T-cell (primary cell): Measurements from ENCODE around the gene LCN6. TPM values are rescaled to one million over a fixed set of nuclear protein-coding genes. Genes with fewer than 3 reads are reported as not detected.

ENCODE experiments used
- ATAC-seq, 4 experiments: fragments of 200-7000 bp in 3 of 4; fragments of 150-1000 bp in 1 of 4; cut with Tn5 transposase; replicated peaks in 1 of 4; 1 replicate in 3 of 4; 2 replicates in 1 of 4; pipeline ENCODE4 v1.10.0; 2021; ENCODE audit warnings: moderate library complexity in 3 of 4, mild to moderate bottlenecking in 2 of 4, moderate number of reproducible peaks in 1 of 4
- CTCF ChIA-PET, 2 donors: fragments of 300-600 bp; sonication (Branson Sonifier 250); formaldehyde crosslinking; loops; one replicate each; lab custom pipeline; 2022; ENCODE audit warnings: antibody characterized with exemption in 2 of 2; lab: Charles Lee
- POLR2A ChIA-PET, 2 donors: fragments of 300-600 bp; sonication (Branson Sonifier 250); formaldehyde crosslinking; loops; one replicate each; lab custom pipeline; 2022; ENCODE audit warnings: antibody characterized with exemption in 2 of 2; lab: Charles Lee
- DNase-seq, 35 experiments: peaks; one replicate each; pipeline versions ENCODE4 v3.0.0 to v3.0.0-alpha.2; 2013 to 2023
- H3K27ac ChIP-seq: one replicate; pipeline ENCODE4 v1.5.1; 2013; ENCODE audit warnings: low read length
- H3K27me3 ChIP-seq, 2 experiments: replicated peaks in 1 of 2; 1 replicate in 1 of 2; 2 replicates in 1 of 2; pipeline versions ENCODE4 v1.6.1 to v1.7.0; 2013; ENCODE audit warnings: low read length in 1 of 2, mixed read lengths in 1 of 2; ENCODE audit not compliant: control insufficient read depth in 2 of 2, insufficient read depth in 2 of 2; ENCODE audit errors: extremely low read depth in 1 of 2
- H3K36me3 ChIP-seq, 2 donors: 1 replicate in 1 of 2; 2 replicates in 1 of 2; pipeline versions ENCODE4 v1.6.1 to v1.7.0; 2013; ENCODE audit warnings: low read length in 1 of 2; ENCODE audit not compliant: control insufficient read depth in 2 of 2, insufficient read depth in 1 of 2; ENCODE audit errors: extremely low read depth in 1 of 2
- H3K4me1 ChIP-seq, 2 experiments: 1 replicate in 1 of 2; 2 replicates in 1 of 2; pipeline versions ENCODE4 v1.6.1 to v1.7.0; 2013; ENCODE audit warnings: low read length in 2 of 2, mixed read lengths in 1 of 2; ENCODE audit not compliant: insufficient read depth in 2 of 2, control insufficient read depth in 1 of 2; ENCODE audit errors: extremely low read depth in 1 of 2
- H3K4me3 ChIP-seq, 2 donors: 1 replicate in 1 of 2; 2 replicates in 1 of 2; pipeline versions ENCODE4 v1.5.1 to v1.7.0; 2013; ENCODE audit warnings: mild to moderate bottlenecking in 2 of 2, low read length in 1 of 2, moderate library complexity in 1 of 2; ENCODE audit not compliant: control insufficient read depth in 1 of 2; ENCODE audit errors: extremely low read depth in 1 of 2
- H3K9me3 ChIP-seq: 2 replicates; pipeline ENCODE4 v1.7.0; 2013
- H3K27ac Mint-ChIP-seq, 2 donors: one replicate each; pipeline ENCODE4 v1.8.0; 2020 to 2021; ENCODE audit warnings: mild to moderate bottlenecking in 2 of 2, mixed read lengths in 2 of 2
- H3K27me3 Mint-ChIP-seq, 2 donors: one replicate each; pipeline ENCODE4 v1.8.0; 2021 to 2022; ENCODE audit warnings: mixed read lengths in 2 of 2
- H3K36me3 Mint-ChIP-seq: one replicate; pipeline ENCODE4 v1.8.0; 2021; ENCODE audit warnings: mixed read lengths
- H3K4me1 Mint-ChIP-seq, 3 donors: one replicate each; pipeline ENCODE4 v1.8.0; 2020 to 2022; ENCODE audit warnings: mixed read lengths in 3 of 3, mild to moderate bottlenecking in 1 of 3
- H3K4me3 Mint-ChIP-seq, 3 donors: one replicate each; pipeline ENCODE4 v1.8.0; 2020 to 2022; ENCODE audit warnings: mild to moderate bottlenecking in 3 of 3, mixed read lengths in 3 of 3, moderate library complexity in 3 of 3
- H3K9me3 Mint-ChIP-seq, 3 donors: one replicate each; pipeline ENCODE4 v1.8.0; 2020 to 2022; ENCODE audit warnings: mixed read lengths in 3 of 3
- WGBS: methylation state at CpG from one replicate; pipeline ENCODE4 v1.1.5; 2013; ENCODE audit warnings: missing lambda C conversion rate; ENCODE audit not compliant: insufficient coverage; 5-methylcytosine and 5-hydroxymethylcytosine counted together
- total RNA-seq, 35 experiments: library from RNA in 6 of 35; stranded (reverse) in 6 of 35; fragments of 120-200 nt in 1 of 35; gene quantifications; one replicate each; pipeline versions ENCODE4 v1.2.1 to v1.2.4 and lab custom pipeline; 2013 to 2026

LCN6 gene
- total RNA-seq, 5 donors from 2014 or later (not counting 1 experiment from before 2014, with no cell fraction given), result not detected

- peaks cover 0 to 21% of the 10 kb centered on the region in 2 experiments for H3K27me3 ChIP-seq
- H3K9me3 Mint-ChIP-seq, result no peaks in the 10 kb centered on the region
- ATAC-seq (no peak), DNase-seq (no peak)
- H3K4me3 Mint-ChIP-seq, result no peak overlapping the region
- ChIA-PET CTCF (no interaction called here), POLR2A (interaction anchor here in 1 of 2 donors (0.6 kb wide), 1 partner anchor 149 kb away, joined by 4 read pairs; no protein-coding TSS in a partner anchor)
- H3K36me3 ChIP-seq, result peaks cover 25 to 38% of the 10 kb centered on the region in 2 donors
- peaks cover 13% of the 10 kb centered on the region for H3K36me3 Mint-ChIP-seq
- H3K27ac ChIP-seq, result no peak overlapping the region
- H3K27ac Mint-ChIP-seq, result no peak overlapping the region
- WGBS, result 90% methylated on average over 8 of the region's 20 CpGs
- H3K27me3 Mint-ChIP-seq, result peaks cover 5 to 12% of the 10 kb centered on the region in 2 donors
- no peaks in the 10 kb centered on the region for H3K9me3 ChIP-seq
- H3K4me1 Mint-ChIP-seq, result peaks cover 12 to 21% (median 13%) of the 10 kb centered on the region in 3 donors
- peaks cover 0 to 19% of the 10 kb centered on the region in 2 experiments for H3K4me1 ChIP-seq
- H3K4me3 ChIP-seq, result no peak overlapping the region
Measured at GRCh38 chr9:136720251-136720897, 28.0 kb downstream of the LCN6 start.

- DNase-seq, result peak in 6 of 35 experiments; percentile 8 to 51 (median 16)
- 53% methylated on average over 19 of the region's 24 CpGs for WGBS
Measured at GRCh38 chr9:136719195-136719880, 29.0 kb downstream of the LCN6 start.

DNA sequence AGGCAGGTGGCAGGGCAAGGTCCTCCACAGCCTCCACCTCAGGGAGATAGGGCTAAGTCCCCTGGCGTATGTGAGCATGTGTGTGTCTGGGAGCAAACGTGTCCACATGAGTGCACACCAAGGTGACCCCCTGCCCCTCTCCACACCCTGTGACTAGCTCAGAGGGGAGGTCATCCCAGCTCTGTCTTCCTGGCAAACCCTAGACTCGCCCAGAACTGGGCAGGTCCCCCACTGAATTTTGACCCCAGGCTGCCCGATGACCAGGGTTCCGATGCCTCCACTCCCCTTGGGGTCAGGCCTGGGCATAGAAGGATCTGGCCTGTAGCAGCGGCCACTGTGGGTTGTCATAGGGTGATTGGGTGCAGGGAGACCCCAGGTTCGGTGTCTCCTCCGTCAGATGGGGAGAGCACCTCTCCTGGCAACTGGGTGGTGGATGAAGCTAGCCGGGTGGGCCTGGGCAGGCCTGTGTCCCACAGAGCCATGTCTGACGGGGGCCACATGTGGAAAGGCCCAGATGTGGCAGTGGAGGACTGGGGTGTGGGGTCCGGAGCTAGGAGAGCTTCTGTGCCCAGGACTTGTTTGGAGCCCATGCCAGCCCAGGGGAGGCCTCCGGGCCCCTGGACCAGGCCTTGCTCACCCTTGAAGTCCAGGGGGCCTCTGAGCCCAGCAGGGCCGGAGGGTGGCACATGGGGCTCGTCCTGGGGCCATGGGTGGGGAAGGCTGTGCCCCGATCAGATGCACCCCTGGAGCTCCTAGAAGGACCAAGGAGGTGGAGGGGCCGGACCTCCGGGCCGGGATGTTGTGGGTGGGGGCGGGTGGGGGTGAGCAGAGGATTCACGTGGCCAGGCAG lies 29.8 kb downstream of the LCN6 start:
- no peak overlapping the region for H3K4me3 Mint-ChIP-seq
- ATAC-seq, result peak in 1 of 4 experiments; percentile 6
- Histone ChIP-seq H3K36me3 (peaks cover 12 to 20% of the 10 kb centered on the region in 2 donors), H3K27ac (no peak overlapping the region), H3K9me3 (no peaks in the 10 kb centered on the region), H3K4me1 (peaks cover 0 to 15% of the 10 kb centered on the region in 2 experiments), H3K4me3 (no peak overlapping the region), H3K27me3 (peaks cover 0 to 39% of the 10 kb centered on the region in 2 experiments)
- CTCF ChIA-PET, result interaction anchor here in 1 of 2 donors (0.6 kb wide), 1 partner anchor 41 kb away, joined by 3 read pairs; no protein-coding TSS in a partner anchor
- H3K36me3 Mint-ChIP-seq, result peaks cover 5% of the 10 kb centered on the region
- H3K27me3 Mint-ChIP-seq, result peaks cover 5 to 22% of the 10 kb centered on the region in 2 donors
- H3K4me1 Mint-ChIP-seq, result peaks cover 1 to 12% (median 3%) of the 10 kb centered on the region in 3 donors
- POLR2A ChIA-PET, result no interaction called here
- DNase-seq, result no peak
- no peaks in the 10 kb centered on the region for H3K9me3 Mint-ChIP-seq
- H3K27ac Mint-ChIP-seq, result no peak overlapping the region
- WGBS, result 86% methylated on average over 12 of the region's 20 CpGs

More at GRCh38 chr9:136719195-136719880, 29.0 kb downstream of the LCN6 start:
- ChIA-PET CTCF (interaction anchor here in 1 of 2 donors (0.6 kb wide), 1 partner anchor 41 kb away, joined by 3 read pairs; no protein-coding TSS in a partner anchor), POLR2A (no interaction called here)
- H3K9me3 Mint-ChIP-seq, result no peaks in the 10 kb centered on the region
- H3K27ac Mint-ChIP-seq, result no peak overlapping the region
- Histone ChIP-seq H3K4me3 (no peak overlapping the region), H3K36me3 (peaks cover 19 to 28% of the 10 kb centered on the region in 2 donors), H3K27ac (no peak overlapping the region), H3K27me3 (peaks cover 0 to 31% of the 10 kb centered on the region in 2 experiments), H3K4me1 (peaks cover 0 to 15% of the 10 kb centered on the region in 2 experiments), H3K9me3 (no peaks in the 10 kb centered on the region)
- peaks cover 9% of the 10 kb centered on the region for H3K36me3 Mint-ChIP-seq
- peaks cover 8 to 17% (median 11%) of the 10 kb centered on the region in 3 donors for H3K4me1 Mint-ChIP-seq
- no peak overlapping the region for H3K4me3 Mint-ChIP-seq
- peaks cover 5 to 15% of the 10 kb centered on the region in 2 donors for H3K27me3 Mint-ChIP-seq
- ATAC-seq, result peak in 3 of 4 experiments; percentile 16 to 39 (median 17)

- peaks cover 0 to 21% of the 10 kb centered on the region in 2 experiments for H3K4me1 ChIP-seq
- WGBS, result 83% methylated on average over 5 of the region's 16 CpGs
- POLR2A ChIA-PET, result interaction anchor here in 1 of 2 donors (0.6 kb wide), 1 partner anchor 10 kb away, joined by 3 read pairs; no protein-coding TSS in a partner anchor
Measured at GRCh38 chr9:136717399-136717798, 30.9 kb downstream of the LCN6 start.

DNA sequence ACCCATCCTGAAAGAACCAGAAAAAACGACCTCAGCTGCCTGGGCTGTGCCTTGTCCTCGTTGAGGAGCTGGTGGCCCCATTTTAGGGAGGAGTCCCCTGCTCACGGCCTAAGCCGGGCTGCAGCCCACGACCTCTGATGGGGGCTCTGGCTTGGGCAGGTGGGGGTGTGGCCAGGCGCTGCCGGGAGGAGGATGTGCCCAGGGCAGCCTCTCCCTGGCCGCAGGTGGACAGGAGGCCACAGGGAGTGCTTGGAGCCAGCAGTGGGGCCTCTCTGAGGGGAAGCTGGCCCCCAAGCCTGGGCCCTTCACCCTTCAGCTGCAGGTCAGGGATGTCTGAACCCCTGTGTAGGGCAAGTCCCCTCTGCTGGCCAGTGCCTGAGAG lies 33.4 kb downstream of the LCN6 start:
- 51% methylated on average over 6 of the region's 8 CpGs for WGBS
- no peaks in the 10 kb centered on the region for H3K9me3 Mint-ChIP-seq
- H3K27ac ChIP-seq, result no peak overlapping the region
- H3K4me3 ChIP-seq, result no peak overlapping the region
- no peaks in the 10 kb centered on the region for H3K36me3 Mint-ChIP-seq
- H3K27me3 ChIP-seq, result peaks cover 0 to 70% of the 10 kb centered on the region in 2 experiments
- no peak overlapping the region for H3K27ac Mint-ChIP-seq
- ChIA-PET CTCF (no interaction called here), POLR2A (no interaction called here)
- H3K4me1 ChIP-seq, result peaks cover 0 to 28% of the 10 kb centered on the region in 2 experiments
- DNase-seq (no peak), ATAC-seq (no peak)
- peaks cover 4 to 16% (median 11%) of the 10 kb centered on the region in 3 donors for H3K4me1 Mint-ChIP-seq
- H3K4me3 Mint-ChIP-seq, result no peak overlapping the region
- peaks cover 13 to 45% of the 10 kb centered on the region in 2 donors for H3K27me3 Mint-ChIP-seq
- no peaks in the 10 kb centered on the region for H3K9me3 ChIP-seq
- H3K36me3 ChIP-seq, result no peaks in the 10 kb centered on the region

More at GRCh38 chr9:136717399-136717798, 30.9 kb downstream of the LCN6 start:
- no peak overlapping the region for H3K27ac ChIP-seq
- Mint-ChIP-seq H3K27ac (no peak overlapping the region), H3K4me1 (peaks cover 0 to 14% (median 0%) of the 10 kb centered on the region in 3 donors), H3K4me3 (no peak overlapping the region), H3K36me3 (peaks cover 4% of the 10 kb centered on the region), H3K9me3 (no peaks in the 10 kb centered on the region), H3K27me3 (peaks cover 5 to 26% of the 10 kb centered on the region in 2 donors)
- CTCF ChIA-PET, result no interaction called here
- H3K27me3 ChIP-seq, result peaks cover 0 to 48% of the 10 kb centered on the region in 2 experiments
- DNase-seq, result no peak
- ATAC-seq, result no peak
- no peak overlapping the region for H3K4me3 ChIP-seq
- peaks cover under 1 to 9% of the 10 kb centered on the region in 2 donors for H3K36me3 ChIP-seq
- H3K9me3 ChIP-seq, result no peaks in the 10 kb centered on the region
